Measurements from ENCODE around the gene CADM2.
A peak's percentile ranks its signal among the peaks of the same experiment; 100 is the strongest.
"Not testable (repeated sequence)": the region's sequence is repeated elsewhere in the genome, so short reads cannot be mapped to it uniquely, and the experiment has no call there.

Gene CADM2

GRCh38 chr3:84958495-84959469 lies at the start of gene CADM2:
CADM2 (plus strand) TSS chr3:84958989.
- peak; percentile 50 to 63 for DNase-seq

GRCh38 chr3:84918592-84918991 lies 40.2 kb upstream of the CADM2 start:
- DNase-seq: not testable (repeated sequence)

DNA sequence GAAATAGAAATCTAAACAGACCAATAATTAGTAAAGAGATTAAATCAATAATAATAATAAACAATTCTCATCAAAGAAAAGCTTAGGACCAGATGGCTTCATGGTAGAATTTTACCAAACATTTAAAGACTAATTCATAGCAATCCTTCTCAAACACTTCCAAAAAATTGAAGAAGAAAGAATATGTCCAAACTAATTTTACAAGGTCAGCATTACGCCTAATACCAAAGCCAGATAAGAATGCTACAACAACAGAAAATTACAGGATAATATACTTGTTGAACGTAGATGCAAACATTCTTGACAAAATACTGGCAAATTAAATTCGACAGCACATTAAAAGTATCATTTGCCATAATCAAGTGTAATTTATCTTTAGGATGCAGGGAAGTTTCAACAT lies 36.1 kb upstream of the CADM2 start:
- no peak for DNase-seq

- no peak for DNase-seq
These were observed 33.2 kb upstream of the CADM2 start for GRCh38 chr3:84925571-84925970.

DNA sequence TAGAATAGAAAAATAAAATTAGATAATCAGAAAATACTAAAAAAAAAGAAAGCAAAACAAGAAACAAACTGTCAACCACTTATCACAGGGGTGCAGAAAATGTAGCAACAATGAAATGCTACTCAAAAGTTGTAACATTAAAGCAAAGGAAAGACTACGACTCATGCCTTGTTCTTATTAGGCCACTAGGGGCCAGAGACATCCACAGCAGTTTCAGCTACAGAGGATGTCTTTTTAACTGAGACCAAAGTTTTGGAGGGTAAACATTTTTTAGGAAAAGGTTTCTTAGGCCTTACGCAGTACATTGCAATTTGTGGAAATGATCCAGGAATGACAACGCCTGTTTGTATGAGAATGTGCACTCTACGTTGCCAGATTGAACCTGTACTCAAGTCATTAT lies 15.4 kb upstream of the CADM2 start:
- no peak for DNase-seq

DNA sequence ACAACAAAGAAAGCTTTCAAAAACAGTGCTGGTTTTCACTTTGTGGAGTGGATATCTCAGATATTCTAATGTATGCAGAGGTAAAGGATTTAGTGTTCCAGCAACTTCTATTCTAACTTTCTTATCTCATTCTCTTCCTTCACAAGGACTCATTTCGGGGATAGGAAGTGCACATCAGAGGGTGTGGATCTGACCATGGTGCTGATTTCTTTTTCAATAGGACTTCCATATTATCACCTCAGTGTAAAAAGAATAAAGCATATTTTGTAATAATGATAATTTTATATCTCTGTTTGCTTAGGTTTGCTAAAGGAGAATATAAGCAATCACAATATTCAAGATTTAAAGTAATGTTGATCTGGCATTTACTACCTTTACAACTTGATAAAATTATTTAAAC lies 12.5 kb upstream of the CADM2 start:
- no peak for DNase-seq

DNA sequence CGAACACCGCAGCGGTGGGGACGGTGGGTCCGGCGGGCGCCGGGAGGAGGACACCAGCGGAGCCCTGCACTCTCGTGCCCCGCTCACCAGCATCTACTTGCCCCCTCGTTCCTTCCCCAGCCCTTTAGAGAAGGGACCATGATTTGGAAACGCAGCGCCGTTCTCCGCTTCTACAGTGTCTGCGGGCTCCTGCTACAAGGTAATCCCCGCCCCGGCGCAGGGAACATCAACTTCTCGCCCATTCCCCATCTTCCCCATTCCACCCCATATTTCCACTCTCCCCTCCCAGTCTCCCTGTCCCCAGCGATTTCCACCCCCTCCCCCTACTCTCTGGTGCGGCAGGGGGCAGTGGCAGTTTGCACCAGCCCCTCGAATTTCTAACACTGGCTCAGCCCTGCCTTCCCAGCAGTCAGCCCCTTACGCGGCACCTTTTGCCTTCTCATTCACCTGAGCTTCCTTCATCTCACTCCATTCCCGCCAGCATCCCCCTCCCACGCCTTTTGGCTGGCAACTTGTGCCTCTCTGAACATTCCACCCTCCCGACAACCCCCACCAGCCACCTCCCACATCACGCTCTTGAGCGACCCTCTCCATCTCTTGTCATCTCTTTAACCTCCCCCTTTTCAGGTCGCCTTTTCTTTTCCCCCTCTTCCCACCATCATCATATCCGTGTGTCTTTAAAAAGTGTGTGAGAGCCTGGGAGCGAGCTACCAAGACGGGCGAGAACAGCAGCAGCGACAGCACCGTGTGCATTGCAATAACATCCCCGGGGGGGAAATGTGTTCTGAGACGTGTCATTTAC lies 882 bp downstream of the CADM2 start:
- DNase-seq: no peak

GRCh38 chr3:84960581-84960980 lies 1.8 kb downstream of the CADM2 start:
- no peak for DNase-seq

DNA sequence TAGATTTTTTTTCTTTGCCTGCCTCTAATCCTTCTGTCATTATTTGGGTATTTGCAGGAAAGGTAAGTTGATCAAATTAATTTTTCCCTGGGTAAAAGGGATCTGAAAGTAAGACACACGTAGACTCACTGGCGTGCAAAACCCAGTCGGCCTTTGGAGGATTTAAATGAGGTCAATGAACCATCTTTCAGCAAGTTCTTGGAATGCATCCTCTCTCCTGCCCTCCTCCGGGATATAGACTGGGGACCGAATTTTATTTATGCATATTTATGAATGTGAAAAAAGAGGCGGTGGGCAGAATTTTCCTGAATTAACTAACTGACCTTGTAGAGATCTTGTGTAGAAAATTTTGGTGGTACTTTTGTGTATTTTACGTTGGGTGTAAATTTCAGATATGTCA lies 2.2 kb downstream of the CADM2 start:
- no peak for DNase-seq

GRCh38 chr3:84961521-84962255 lies 2.9 kb downstream of the CADM2 start:
- no peak for DNase-seq

DNA sequence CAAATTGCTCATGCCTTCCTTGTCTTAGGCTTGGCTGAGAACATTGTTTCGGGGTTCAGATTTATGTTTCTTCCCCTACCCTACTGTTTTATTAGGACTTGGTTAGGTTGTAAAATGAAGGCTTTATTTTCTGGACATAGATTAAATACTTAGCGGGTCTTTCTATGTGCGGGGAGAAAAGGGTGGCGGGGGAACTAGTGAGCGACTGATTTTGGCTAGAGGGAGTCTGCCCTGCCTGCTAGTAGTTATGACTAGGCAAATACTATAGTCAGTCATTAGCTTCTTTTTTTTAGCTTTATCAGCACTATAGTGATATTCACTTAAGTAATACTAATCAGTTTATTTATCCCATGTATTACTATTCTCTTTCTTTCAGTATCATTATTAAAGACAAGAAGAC lies 3.6 kb downstream of the CADM2 start:
- no peak for DNase-seq

DNA sequence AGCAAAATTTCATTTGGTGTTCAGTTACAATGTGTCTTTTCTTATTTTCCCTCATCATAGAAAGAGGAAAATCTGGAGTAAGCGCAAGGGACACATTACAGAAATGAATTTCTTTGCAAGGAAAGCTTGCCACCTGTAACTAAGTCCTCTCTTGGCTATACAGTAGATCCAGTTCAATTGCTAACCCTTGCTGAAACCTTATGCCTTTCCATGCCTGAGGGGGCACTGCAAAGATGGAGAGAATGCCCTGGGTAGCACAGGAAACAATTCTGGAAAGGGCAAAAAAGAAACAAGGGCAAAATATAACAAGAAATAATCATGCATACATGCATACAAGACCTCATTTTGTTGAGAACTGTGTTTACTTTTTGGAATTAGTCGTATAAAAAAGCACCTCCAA lies 4.3 kb downstream of the CADM2 start:
- no peak for DNase-seq

DNA sequence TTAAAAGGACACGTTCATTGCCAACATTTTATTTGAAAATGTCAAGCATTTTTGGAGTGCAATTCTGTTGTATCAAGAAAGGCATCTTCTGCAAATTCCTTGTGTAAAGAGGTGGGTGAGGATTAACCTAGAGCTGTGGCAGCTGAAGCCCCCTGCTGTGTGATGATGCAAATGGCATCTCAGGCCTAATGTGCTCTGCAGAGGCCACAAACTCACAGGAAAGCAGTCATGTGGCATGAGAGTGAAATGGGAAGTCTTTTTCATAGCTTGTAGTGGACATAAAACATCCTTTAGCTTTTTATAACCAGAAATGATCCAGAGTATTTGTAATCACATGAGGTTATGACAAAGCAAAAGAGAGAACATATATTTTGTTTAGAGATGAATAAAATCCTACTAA lies 6.4 kb downstream of the CADM2 start:
- no peak for DNase-seq

DNA sequence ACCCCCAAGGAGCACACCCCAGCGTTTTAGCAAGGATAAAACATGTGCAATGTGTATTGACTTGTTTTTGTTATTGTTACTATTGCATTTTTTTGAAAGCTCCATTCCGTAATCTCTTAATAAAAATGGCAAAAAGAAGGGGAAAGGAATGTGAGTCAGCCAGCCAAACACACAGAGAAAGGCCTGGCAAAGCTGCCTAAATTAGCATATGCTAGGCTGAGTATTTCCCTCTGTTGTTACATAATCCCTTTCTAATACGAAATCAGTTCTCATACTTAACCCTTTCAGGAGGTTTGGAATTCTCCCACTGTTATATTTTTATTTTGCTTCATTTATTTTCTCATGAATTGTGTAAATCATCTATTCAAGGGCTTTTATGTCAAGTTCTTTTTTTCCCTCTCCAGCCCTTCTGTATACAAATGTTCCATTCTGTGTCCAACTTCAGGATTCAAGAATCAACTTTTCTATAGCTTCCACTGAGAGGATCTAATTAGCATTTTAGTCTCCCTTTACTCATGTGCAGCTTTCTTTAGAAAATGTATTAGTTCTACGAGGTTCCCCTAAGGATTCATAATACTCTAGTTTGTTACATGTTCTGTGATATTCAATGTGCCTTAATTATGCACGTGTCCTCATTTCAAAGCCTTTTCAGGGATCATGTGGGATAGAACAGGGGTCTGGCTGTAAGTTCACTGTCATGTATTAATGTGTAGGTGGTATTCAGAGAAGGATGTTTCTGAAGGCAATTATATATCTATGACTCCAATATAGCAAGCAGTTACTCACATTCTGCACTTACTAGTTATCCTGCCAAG lies 9.2 kb downstream of the CADM2 start:
- no peak for DNase-seq

DNA sequence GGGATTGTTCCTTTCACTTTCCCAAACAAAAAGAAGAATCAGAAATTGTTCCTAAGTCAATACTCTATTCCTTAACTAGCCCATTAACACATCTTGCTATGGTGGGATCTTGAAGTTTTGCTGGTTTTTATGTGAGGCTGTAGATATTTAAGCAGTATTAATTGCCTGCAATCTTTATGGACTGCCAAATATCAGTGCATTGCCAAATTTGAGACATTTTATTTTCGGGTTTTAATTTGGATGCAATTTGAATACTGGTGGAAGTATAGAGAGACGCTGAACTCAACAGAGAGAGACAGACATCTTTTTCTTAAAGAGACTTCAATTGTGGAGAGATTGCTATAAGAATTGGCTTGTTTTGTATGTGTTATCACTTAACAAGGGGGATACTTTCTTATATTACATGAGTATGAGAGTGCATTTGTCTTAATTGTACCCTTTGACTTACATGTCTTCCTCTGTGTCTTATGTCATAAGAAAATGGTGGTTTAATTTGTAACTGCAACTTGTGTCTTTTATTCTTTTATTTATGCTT lies 10.0 kb downstream of the CADM2 start:
- DNase-seq: no peak

GRCh38 chr3:84974347-84974746 lies 15.6 kb downstream of the CADM2 start:
- no peak for DNase-seq

DNA sequence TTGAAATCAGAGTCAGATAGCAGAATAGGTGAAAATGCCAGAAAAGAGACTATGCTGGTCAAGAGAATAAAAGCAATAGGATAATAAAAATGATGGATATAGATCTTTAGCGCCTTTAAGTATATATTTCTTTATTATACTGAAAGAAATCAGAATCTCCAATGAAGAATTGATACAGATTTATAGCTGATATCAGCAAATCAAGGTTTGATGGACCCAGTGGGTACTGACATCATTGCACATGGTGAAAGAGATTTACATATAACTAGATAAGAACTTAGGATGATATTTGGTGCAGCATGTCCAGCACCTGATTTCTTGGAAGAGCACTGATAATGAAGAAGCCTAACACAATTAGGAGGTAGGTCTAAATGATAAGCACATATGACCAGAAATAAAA lies 18.2 kb downstream of the CADM2 start:
- no peak for DNase-seq

GRCh38 chr3:84978843-84979242 lies 20.1 kb downstream of the CADM2 start:
- no peak for DNase-seq

DNA sequence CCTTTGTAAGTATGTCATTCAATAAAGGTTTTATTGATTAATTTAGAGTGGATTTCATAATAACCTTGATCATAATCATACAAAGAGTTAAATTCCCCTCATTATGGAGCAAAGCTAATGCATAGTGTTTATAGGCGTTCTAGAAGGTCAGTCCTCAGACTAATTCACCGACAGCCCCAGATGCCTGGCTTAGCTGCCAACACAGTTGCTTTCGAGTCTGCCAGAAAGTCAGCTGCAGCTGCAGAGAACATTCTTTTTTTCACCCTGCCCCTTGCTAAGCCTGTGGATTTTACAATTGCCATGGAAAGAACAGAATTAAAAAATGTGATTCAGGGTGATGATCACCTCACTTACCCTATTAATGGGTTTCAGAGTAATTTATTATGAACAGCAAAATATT lies 21.2 kb downstream of the CADM2 start:
- no peak for DNase-seq

- no peak for DNase-seq
These were observed 21.7 kb downstream of the CADM2 start for GRCh38 chr3:84980456-84980855.

- DNase-seq: no peak
These were observed 24.7 kb downstream of the CADM2 start for GRCh38 chr3:84983490-84983889.

DNA sequence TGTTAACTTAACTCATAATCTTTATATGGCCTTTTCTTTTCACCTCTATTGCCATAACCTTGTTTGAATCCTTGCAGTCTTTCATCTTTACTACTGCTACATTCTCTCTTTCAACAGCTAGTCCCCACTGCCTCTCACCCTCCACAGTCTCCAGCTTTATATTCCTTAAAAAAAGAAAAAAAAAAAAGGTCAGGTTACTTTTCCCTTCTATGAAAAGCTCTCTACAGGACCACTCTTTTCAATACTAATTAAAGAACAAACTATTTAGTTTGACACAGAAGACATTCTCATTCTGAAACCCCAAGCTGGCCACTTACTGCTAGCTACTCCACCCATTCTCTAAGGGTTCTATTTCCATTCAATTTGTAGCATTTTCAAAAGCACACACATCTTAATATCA lies 25.6 kb downstream of the CADM2 start:
- no peak for DNase-seq
